Mammary epithelial cell (primary cell): ENCODE results near the gene ZDHHC22.

ENCODE experiments used
- CTCF ChIP-seq, 2 donors: IDR thresholded peaks in 1 of 2; conservative IDR thresholded peaks in 1 of 2; 2 replicates each; pipeline ENCODE4 v1.5.1; 2011 to 2012; ENCODE audit warnings: inconsistent platforms in 2 of 2, low read length in 2 of 2, mild to moderate bottlenecking in 2 of 2, control low read depth in 1 of 2, low read depth in 1 of 2; ENCODE audit not compliant: insufficient read depth in 1 of 2; ENCODE audit errors: extremely low read depth in 1 of 2
- EZH2 ChIP-seq: IDR thresholded peaks from 2 replicates; pipeline ENCODE4 v1.6.1; 2012; ENCODE audit warnings: low read length, inconsistent platforms, borderline replicate concordance

DNA sequence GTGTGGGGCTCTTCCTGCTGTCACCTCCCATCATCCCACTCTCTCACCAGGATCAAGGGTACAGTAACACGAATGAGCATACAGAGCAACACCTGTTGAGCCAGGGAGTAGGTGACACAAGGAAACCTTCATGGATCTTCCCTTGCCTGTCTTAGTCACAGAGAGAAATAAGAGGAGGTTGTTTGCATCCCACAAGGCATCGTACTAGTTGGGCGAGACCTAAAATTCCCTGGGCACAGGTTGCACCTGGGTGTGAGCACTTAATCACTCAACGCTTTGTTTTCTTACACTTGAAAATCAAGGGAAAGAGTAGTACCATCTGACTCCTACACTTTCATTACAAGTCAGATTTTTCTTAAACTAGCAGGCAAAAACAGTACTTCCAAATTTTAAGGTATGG lies 27.0 kb downstream of the ZDHHC22 start:
- TF ChIP-seq CTCF (conservative IDR thresholded peaks at IDR 0.05 in 1 of 2, IDR thresholded peaks at IDR 0.05 in 1 of 2; ENCODE audit: extremely low read depth in 1 of 2, insufficient read depth in 1 of 2, low read depth in 1 of 2, low read length in 2 of 2) (no peak), EZH2 (no peak)
